OCI-LY1 (cell line): ENCODE results near the gene ERBB4.

Source experiments
- H2AFZ ChIP-seq: fragments of 200-600 bp; sonication (generic), shearing (Covaris generic); 2 replicates; pipeline ENCODE4 v1.6.0; 2014; ENCODE audit warnings: antibody characterized with exemption, mild to moderate bottlenecking, low read length
- H3F3A ChIP-seq: fragments of 200-600 bp; sonication (generic), shearing (Covaris generic); 2 replicates; pipeline ENCODE4 v1.6.0; 2014; ENCODE audit warnings: mild to moderate bottlenecking, antibody characterized with exemption, low read length, moderate library complexity; ENCODE audit not compliant: insufficient read depth
- H3K27ac ChIP-seq: fragments of 200-600 bp; sonication (generic); 2 replicates; pipeline ENCODE4 v1.5.1; 2014; ENCODE audit warnings: low read length, mixed run types, mild to moderate bottlenecking, low read depth; ENCODE audit not compliant: poor library complexity, severe bottlenecking
- H3K27me3 ChIP-seq: fragments of 200-600 bp; sonication (generic); 2 replicates; pipeline ENCODE4 v1.6.0; 2014; ENCODE audit warnings: antibody characterized with exemption, mild to moderate bottlenecking, low read length, moderate library complexity; ENCODE audit not compliant: insufficient read depth
- H3K36me3 ChIP-seq: fragments of 200-600 bp; sonication (generic); 2 replicates; pipeline ENCODE4 v1.6.1; 2014; ENCODE audit warnings: mild to moderate bottlenecking, antibody characterized with exemption, low read length, moderate library complexity, mixed read lengths; ENCODE audit not compliant: insufficient read depth
- H3K4me1 ChIP-seq: fragments of 200-600 bp; sonication (generic); 2 replicates; pipeline ENCODE4 v1.5.1; 2014; ENCODE audit warnings: mild to moderate bottlenecking, low read length, moderate library complexity; ENCODE audit not compliant: insufficient read depth, severe bottlenecking
- H3K4me2 ChIP-seq: fragments of 200-600 bp; sonication (generic), shearing (Covaris generic); 2 replicates; pipeline ENCODE4 v1.6.1; 2014; ENCODE audit warnings: low read length
- H3K4me3 ChIP-seq: fragments of 200-600 bp; sonication (generic); 2 replicates; pipeline ENCODE4 v1.5.1; 2014; ENCODE audit warnings: low read length, low read depth, mild to moderate bottlenecking, mixed read lengths; ENCODE audit not compliant: poor library complexity, severe bottlenecking
- H3K79me2 ChIP-seq: fragments of 200-600 bp; shearing (Covaris generic); 2 replicates; pipeline ENCODE4 v1.6.1; 2016; ENCODE audit warnings: mixed run types, low read length, mixed read lengths; ENCODE audit not compliant: insufficient read depth
- H3K9ac ChIP-seq: fragments of 200-600 bp; sonication (generic), shearing (Covaris generic); 2 replicates; pipeline ENCODE4 v1.6.1; 2014; ENCODE audit warnings: mild to moderate bottlenecking, low read length, mixed read lengths
- H3K9me2 ChIP-seq: fragments of 200-600 bp; sonication (generic), shearing (Covaris generic); 2 replicates; pipeline ENCODE4 v1.6.1; 2014; ENCODE audit warnings: low read depth, mild to moderate bottlenecking, low read length, mixed read lengths
- H3K9me3 ChIP-seq: fragments of 200-600 bp; shearing (Covaris generic); 2 replicates; pipeline ENCODE4 v1.6.1; 2014; ENCODE audit warnings: low read length, mixed read lengths
- H4K20me1 ChIP-seq: fragments of 200-600 bp; sonication (generic), shearing (Covaris generic); 2 replicates; pipeline ENCODE4 v1.6.0; 2016; ENCODE audit warnings: mild to moderate bottlenecking, low read length; ENCODE audit not compliant: insufficient read depth
- EZH2 ChIP-seq: fragments of 200-600 bp; sonication (generic), shearing (Covaris generic); IDR thresholded peaks from 2 replicates; pipeline ENCODE4 v1.8.0; 2017; ENCODE audit warnings: borderline replicate concordance, mixed run types, mild to moderate bottlenecking, antibody characterized with exemption, low read length, moderate library complexity, mixed read lengths
- TF ChIP-seq, protein P1 (sequence below): fragments of 200-600 bp; sonication (generic), shearing (Covaris generic); IDR thresholded peaks from 2 replicates; pipeline ENCODE4 v1.5.1; 2017; ENCODE audit warnings: mild to moderate bottlenecking, antibody characterized with exemption, low read length, moderate library complexity, mixed read lengths

Gene ERBB4

GRCh38 chr2:212387146-212387545 lies 151.5 kb downstream of the ERBB4 start:
- H3K9me2 ChIP-seq: no peaks in the 10 kb centered on the region
- H3F3A ChIP-seq: no peaks in the 10 kb centered on the region
- no peak overlapping the region for H3K9ac ChIP-seq
- H2AFZ ChIP-seq: no peak overlapping the region
- TF ChIP-seq EZH2: no peak
- TF ChIP-seq, protein P1, sequence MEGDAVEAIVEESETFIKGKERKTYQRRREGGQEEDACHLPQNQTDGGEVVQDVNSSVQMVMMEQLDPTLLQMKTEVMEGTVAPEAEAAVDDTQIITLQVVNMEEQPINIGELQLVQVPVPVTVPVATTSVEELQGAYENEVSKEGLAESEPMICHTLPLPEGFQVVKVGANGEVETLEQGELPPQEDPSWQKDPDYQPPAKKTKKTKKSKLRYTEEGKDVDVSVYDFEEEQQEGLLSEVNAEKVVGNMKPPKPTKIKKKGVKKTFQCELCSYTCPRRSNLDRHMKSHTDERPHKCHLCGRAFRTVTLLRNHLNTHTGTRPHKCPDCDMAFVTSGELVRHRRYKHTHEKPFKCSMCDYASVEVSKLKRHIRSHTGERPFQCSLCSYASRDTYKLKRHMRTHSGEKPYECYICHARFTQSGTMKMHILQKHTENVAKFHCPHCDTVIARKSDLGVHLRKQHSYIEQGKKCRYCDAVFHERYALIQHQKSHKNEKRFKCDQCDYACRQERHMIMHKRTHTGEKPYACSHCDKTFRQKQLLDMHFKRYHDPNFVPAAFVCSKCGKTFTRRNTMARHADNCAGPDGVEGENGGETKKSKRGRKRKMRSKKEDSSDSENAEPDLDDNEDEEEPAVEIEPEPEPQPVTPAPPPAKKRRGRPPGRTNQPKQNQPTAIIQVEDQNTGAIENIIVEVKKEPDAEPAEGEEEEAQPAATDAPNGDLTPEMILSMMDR: no peak
- no peaks in the 10 kb centered on the region for H3K36me3 ChIP-seq
- H3K9me3 ChIP-seq: no peaks in the 10 kb centered on the region
- no peaks in the 10 kb centered on the region for H4K20me1 ChIP-seq
- H3K79me2 ChIP-seq: no peaks in the 10 kb centered on the region
- no peak overlapping the region for H3K4me2 ChIP-seq
- no peaks in the 10 kb centered on the region for H3K4me1 ChIP-seq
- no peaks in the 10 kb centered on the region for H3K27me3 ChIP-seq
- no peak overlapping the region for H3K27ac ChIP-seq
- H3K4me3 ChIP-seq: no peak overlapping the region

GRCh38 chr2:212385241-212385640 lies 153.4 kb downstream of the ERBB4 start:
- TF ChIP-seq, protein P1: no peak
- TF ChIP-seq EZH2: no peak
- no peaks in the 10 kb centered on the region for H4K20me1 ChIP-seq
- no peaks in the 10 kb centered on the region for H3K4me1 ChIP-seq
- H3K9me3 ChIP-seq: no peaks in the 10 kb centered on the region
- H3K9me2 ChIP-seq: no peaks in the 10 kb centered on the region
- H3K36me3 ChIP-seq: no peaks in the 10 kb centered on the region
- no peak overlapping the region for H3K4me2 ChIP-seq
- H3F3A ChIP-seq: no peaks in the 10 kb centered on the region
- H2AFZ ChIP-seq: no peak overlapping the region
- no peak overlapping the region for H3K4me3 ChIP-seq
- H3K27ac ChIP-seq: no peak overlapping the region
- no peaks in the 10 kb centered on the region for H3K27me3 ChIP-seq
- H3K9ac ChIP-seq: no peak overlapping the region
- H3K79me2 ChIP-seq: no peaks in the 10 kb centered on the region

DNA sequence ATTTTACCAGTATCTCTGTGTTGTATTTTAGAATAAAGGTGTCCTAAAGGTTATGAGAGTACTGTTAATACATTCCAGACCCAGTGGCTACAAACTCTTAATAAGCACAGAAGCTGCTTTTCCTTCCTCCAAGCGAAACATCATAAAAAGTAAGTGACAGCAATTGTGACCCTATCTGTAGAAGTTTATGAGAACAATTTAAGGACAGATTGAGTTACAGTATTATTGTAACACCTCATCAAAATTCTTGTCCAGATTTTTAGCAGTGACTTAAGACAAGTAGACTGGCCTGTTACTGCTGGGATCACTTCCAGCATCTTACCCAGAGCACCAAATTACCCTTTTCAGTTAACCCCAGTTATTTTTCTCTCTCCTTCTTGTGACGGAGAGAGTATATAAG lies 154.6 kb downstream of the ERBB4 start:
- no peak overlapping the region for H2AFZ ChIP-seq
- H3K9ac ChIP-seq: no peak overlapping the region
- H3K4me1 ChIP-seq: no peaks in the 10 kb centered on the region
- H3K9me3 ChIP-seq: no peaks in the 10 kb centered on the region
- no peaks in the 10 kb centered on the region for H3F3A ChIP-seq
- no peaks in the 10 kb centered on the region for H4K20me1 ChIP-seq
- H3K9me2 ChIP-seq: no peaks in the 10 kb centered on the region
- H3K4me2 ChIP-seq: no peak overlapping the region
- H3K4me3 ChIP-seq: no peak overlapping the region
- H3K27ac ChIP-seq: no peak overlapping the region
- no peaks in the 10 kb centered on the region for H3K79me2 ChIP-seq
- no peak for TF ChIP-seq EZH2
- TF ChIP-seq, protein P1: no peak
- H3K36me3 ChIP-seq: no peaks in the 10 kb centered on the region
- H3K27me3 ChIP-seq: no peaks in the 10 kb centered on the region
